Subcutaneous adipose tissue (tissue), 4 donors: ENCODE measurements around the gene AP1S3. TPM values are rescaled to one million over a fixed set of nuclear protein-coding genes. Genes with fewer than 3 reads are reported as not detected.

Experiments used
- CTCF ChIP-seq: fragments of 450-650 bp; IDR thresholded peaks from one replicate; pipeline ENCODE4 v1.5.1; 2016; ENCODE audit warnings: low read depth, mild to moderate bottlenecking, control low read depth, antibody characterized with exemption, moderate library complexity
- total RNA-seq, 4 donors: library from RNA; depleted of rRNA; stranded (reverse); fragments of >200 nt; gene quantifications; one replicate each; pipeline ENCODE4 v1.1.0, GENCODE V29; 2016

The AP1S3 gene
- total RNA-seq, 4 donors from 2014 or later, result 0.19 to 9.3 (median 1.2) TPM

DNA sequence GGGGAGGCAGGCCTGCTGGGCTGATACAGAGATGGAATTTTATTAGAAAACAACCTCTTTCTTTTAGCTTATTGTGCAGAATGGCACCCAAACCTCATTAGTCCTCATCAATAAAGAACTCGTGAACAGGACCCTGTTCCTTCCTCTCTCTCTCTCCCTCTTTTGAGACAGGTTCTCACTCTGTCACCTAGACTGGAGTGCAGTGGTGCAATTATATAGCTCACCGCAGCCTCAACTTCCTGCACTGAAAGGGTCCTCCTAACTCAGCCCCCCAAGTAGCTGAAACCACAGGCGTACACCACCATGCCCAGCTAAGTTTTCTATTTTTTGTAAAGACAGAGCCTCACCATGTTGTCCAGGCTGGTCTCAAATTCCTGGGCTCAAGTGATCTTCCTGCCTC lies 21.7 kb upstream of the AP1S3 start:
- no peak for TF ChIP-seq CTCF

- TF ChIP-seq CTCF, result no peak
Measured at GRCh38 chr2:223856584-223856983, 19.2 kb upstream of the AP1S3 start.

DNA sequence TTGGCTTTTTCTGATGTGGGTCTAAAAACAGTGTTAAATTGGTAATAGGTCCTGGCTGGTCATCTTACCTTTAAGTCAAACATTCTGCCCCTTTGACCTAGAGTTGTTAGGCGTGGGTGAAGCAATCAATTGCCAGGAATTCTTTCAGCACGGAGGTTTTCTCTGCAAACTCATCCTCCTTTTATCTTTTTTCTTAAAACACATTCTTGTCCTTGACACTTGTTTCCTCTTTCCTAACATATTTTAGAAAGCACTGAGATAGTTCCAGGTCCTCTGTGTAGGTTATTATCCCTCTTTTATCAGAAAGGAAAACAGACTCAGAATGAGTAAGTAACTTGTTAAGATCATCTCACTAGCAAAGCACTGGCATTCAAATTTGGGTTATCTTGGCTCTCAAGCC lies 18.6 kb upstream of the AP1S3 start:
- TF ChIP-seq CTCF, result no peak

- no peak for TF ChIP-seq CTCF
Measured at GRCh38 chr2:223855426-223855825, 18.0 kb upstream of the AP1S3 start.

DNA sequence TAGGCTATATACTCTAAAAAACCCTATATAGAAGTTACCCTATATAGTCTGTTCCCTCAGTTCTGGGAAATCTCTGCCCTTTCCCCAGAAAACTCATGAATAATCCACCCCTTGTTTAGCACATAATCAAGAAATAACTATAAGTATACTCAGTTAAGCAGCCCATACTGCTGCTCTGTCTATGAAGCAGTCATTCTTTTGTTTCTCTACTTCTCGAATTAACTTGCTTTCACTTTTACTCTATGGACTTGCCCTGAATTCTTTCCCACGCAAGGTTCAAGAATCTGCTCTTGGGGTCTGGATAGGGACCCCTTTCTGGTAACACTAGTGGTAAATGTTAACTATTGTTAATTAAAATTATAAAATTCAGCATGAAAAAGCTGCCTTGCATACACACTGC lies 17.4 kb upstream of the AP1S3 start:
- TF ChIP-seq CTCF, result no peak

- no peak for TF ChIP-seq CTCF
Measured at GRCh38 chr2:223853425-223853837, 16.0 kb upstream of the AP1S3 start.

- TF ChIP-seq CTCF, result no peak
Measured at GRCh38 chr2:223852281-223852795, 15.0 kb upstream of the AP1S3 start.
